ENCODE measurements around the gene TIMM8A. TPM values are rescaled to one million over a fixed set of nuclear protein-coding genes. Genes with fewer than 3 reads are reported as not detected.

Gene TIMM8A
- total RNA-seq, result 10 to 100 TPM; 12.8 to 23.8 TPM

GRCh38 chrX:101348452-101349192, at the start of gene TIMM8A:
TSS of gene TIMM8A (minus strand) at chrX:101348742. CDS start at chrX:101348664, 78 bp downstream.
- ChIA-PET POLR2A (interaction anchor here (2.2 kb wide), 1 partner anchor 42 kb away, joined by 21 read pairs; the partner anchor contains the start of gene RPL36A), CTCF (interaction anchor here (0.7 to 1.2 kb wide), 5 partner anchors 14 to 243 kb away, joined by 3 to 7 read pairs (median 3); partner anchors contain the start of gene RPL36A)
- no peaks in the 10 kb centered on the region for H3K27me3 Mint-ChIP-seq
- intact Hi-C loops (cut with DNase I, micrococcal nuclease), result loop anchor here (1.0 to 5.0 kb wide), 7 partner anchors 42 to 584 kb away; partner anchors contain the start of genes CENPI (in 2 of the 2), HNRNPH2 (in 2 of the 2), RPL36A (in 1 of the 2) and ZMAT1 (in 1 of the 2)
- peak within 1 kb of the TSS; percentile 93 for H3K27ac Mint-ChIP-seq
- peaks cover 9% of the 10 kb centered on the region for H3K4me1 Mint-ChIP-seq
- peak; percentile 88 for DNase-seq
- H3K4me3 Mint-ChIP-seq, result peak within 1 kb of the TSS; percentile 85
- no peaks in the 10 kb centered on the region for H3K9me3 Mint-ChIP-seq (ENCODE audit: low read depth)
- H3K36me3 Mint-ChIP-seq (ENCODE audit: low read depth), result peaks cover 18% of the 10 kb centered on the region
- ATAC-seq, result peak; percentile 98

DNA sequence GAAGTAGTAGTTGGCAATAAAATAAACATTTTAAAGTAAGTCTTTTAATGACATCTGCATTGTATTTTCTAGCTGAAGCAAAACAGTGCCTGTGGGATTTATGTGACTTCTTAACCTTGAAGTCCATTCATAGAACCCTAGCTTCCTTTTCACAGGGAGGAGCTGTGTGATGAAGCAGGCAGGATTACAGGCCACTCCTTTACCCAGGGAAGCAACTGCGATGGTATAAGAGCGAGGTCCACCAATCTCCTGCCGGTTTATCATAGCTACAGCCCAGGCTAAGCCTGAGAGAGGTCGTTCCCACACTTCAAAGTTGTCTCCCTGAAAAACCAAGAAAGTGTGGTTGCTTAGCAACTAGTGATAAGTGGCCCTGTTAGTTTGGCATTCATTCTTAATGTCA, 49.2 kb upstream of the TIMM8A start:
- ATAC-seq (no peak), DNase-seq (no peak)
- H3K36me3 Mint-ChIP-seq (ENCODE audit: low read depth), result peaks cover 40% of the 10 kb centered on the region
- ChIA-PET CTCF (no interaction called here), POLR2A (no interaction called here)
- no peaks in the 10 kb centered on the region for H3K27me3 Mint-ChIP-seq
- no peaks in the 10 kb centered on the region for H3K9me3 Mint-ChIP-seq (ENCODE audit: low read depth)
- intact Hi-C loops (cut with DNase I, micrococcal nuclease), result no loop called here
- H3K4me3 Mint-ChIP-seq, result no peak overlapping the region
- H3K4me1 Mint-ChIP-seq, result peaks cover 6% of the 10 kb centered on the region
- no peak overlapping the region for H3K27ac Mint-ChIP-seq

GRCh38 chrX:101395789-101396188, 47.2 kb upstream of the TIMM8A start:
- no peaks in the 10 kb centered on the region for H3K27me3 Mint-ChIP-seq
- intact Hi-C loops (cut with DNase I, micrococcal nuclease), result no loop called here
- DNase-seq (no peak), ATAC-seq (no peak)
- H3K4me1 Mint-ChIP-seq, result peaks cover 6% of the 10 kb centered on the region
- no peak overlapping the region for H3K4me3 Mint-ChIP-seq
- no peaks in the 10 kb centered on the region for H3K9me3 Mint-ChIP-seq (ENCODE audit: low read depth)
- H3K27ac Mint-ChIP-seq, result peak overlapping the region; percentile 58
- H3K36me3 Mint-ChIP-seq (ENCODE audit: low read depth), result peaks cover 54% of the 10 kb centered on the region
- POLR2A ChIA-PET, result no interaction called here
- CTCF ChIA-PET, result interaction anchor here (0.6 kb wide), 1 partner anchor 33 kb away, joined by 3 read pairs; no protein-coding TSS in a partner anchor

DNA sequence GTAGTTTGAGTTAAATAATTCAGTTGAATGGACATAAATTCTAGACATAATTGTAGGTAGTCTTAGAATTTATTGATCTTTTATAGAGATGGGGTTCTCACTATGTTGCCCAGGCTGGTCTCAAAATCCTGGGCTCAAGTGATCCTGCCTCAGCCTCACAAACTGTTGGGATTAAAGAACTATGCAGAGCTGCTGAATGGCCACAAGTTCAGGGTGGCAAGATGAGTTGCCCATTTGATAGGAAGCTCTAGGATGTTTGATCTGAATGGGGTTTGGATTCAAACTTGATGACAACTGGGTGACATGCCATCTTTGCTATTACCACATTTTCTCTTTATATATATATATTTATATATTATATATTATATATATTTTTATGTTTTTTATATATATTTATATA, 45.8 kb upstream of the TIMM8A start:
- Mint-ChIP-seq H3K27ac (peak overlapping the region; percentile 31), H3K27me3 (no peaks in the 10 kb centered on the region), H3K36me3 (ENCODE audit: low read depth) (peaks cover 45% of the 10 kb centered on the region), H3K9me3 (ENCODE audit: low read depth) (no peaks in the 10 kb centered on the region), H3K4me1 (peaks cover 6% of the 10 kb centered on the region), H3K4me3 (peak overlapping the region; percentile 95)
- DNase-seq (no peak), ATAC-seq (no peak)
- ChIA-PET POLR2A (interaction anchor here (0.6 kb wide), 1 partner anchor 12 kb away, joined by 3 read pairs; no protein-coding TSS in a partner anchor), CTCF (no interaction called here)
- intact Hi-C loops (cut with DNase I, micrococcal nuclease), result loop anchor here in 1 of 2 experiments (5.0 kb wide), 4 partner anchors 297 to 572 kb away; partner anchors contain the start of genes CENPI, CSTF2, TRMT2B and ZMAT1

DNA sequence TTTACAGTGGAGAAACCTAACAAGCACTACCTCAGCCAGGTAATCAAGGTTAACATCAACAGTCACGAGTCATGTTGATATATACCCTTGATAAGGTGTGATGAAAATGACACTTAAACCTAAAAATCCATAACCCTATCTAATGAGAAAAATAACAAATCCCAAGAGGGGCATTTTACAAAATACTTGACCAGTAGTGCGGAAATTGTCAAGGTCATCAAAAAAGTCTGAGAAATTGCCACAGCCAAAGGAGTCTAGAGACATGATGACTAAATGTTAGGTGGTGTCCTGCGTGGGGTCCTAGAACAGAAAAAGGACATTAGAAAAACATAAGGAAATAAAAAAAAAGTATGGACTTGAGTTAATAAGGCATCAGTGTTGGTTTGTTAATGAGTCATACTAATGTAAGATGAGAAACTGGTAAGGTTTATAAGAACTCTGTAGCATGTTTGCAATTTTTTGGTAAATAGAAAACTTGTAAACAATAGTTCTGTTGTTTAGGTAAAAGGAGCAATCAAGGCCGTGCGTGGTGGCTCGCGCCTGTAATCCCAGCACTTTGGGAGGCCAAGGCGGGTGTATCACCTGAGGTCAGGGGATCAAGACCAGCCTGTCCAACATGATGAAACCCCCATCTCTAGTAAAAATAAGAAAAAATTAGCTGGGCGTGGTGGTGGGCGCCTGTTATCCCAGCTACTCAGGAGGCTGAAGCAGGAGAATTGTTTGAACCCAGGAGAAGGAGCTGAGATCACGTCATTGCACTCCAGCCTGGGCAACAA, 45.2 kb upstream of the TIMM8A start:
- Mint-ChIP-seq H3K9me3 (ENCODE audit: low read depth) (no peaks in the 10 kb centered on the region), H3K4me3 (peak overlapping the region; percentile 95), H3K27me3 (no peaks in the 10 kb centered on the region), H3K4me1 (peaks cover 6% of the 10 kb centered on the region), H3K36me3 (ENCODE audit: low read depth) (peaks cover 42% of the 10 kb centered on the region), H3K27ac (peak overlapping the region; percentile 96)
- intact Hi-C loops (cut with DNase I, micrococcal nuclease), result loop anchor here in 1 of 2 experiments (5.0 kb wide), 4 partner anchors 296 to 571 kb away; partner anchors contain the start of genes CENPI, CSTF2, TRMT2B and ZMAT1
- no peak for ATAC-seq
- POLR2A ChIA-PET, result interaction anchor here (0.6 kb wide), 1 partner anchor 762 kb away, joined by 6 read pairs; the partner anchor contains the start of gene BEX5
- no peak for DNase-seq
- CTCF ChIA-PET, result no interaction called here

GRCh38 chrX:101391831-101392230, 43.3 kb upstream of the TIMM8A start:
- Mint-ChIP-seq H3K4me1 (peaks cover 6% of the 10 kb centered on the region), H3K27me3 (no peaks in the 10 kb centered on the region), H3K4me3 (peak overlapping the region; percentile 95), H3K27ac (peak overlapping the region; percentile 96), H3K36me3 (ENCODE audit: low read depth) (peaks cover 41% of the 10 kb centered on the region), H3K9me3 (ENCODE audit: low read depth) (no peaks in the 10 kb centered on the region)
- ATAC-seq (no peak), DNase-seq (no peak)
- intact Hi-C loops (cut with DNase I, micrococcal nuclease), result loop anchor here (1.0 to 5.0 kb wide), 7 partner anchors 15 to 570 kb away; partner anchors contain the start of genes CENPI (in 2 of the 2), CSTF2 (in 1 of the 2), GLA (in 1 of the 2) and TIMM8A (in 1 of the 2)
- CTCF ChIA-PET, result interaction anchor here (1.0 to 1.5 kb wide), 4 partner anchors 9 to 25 kb away, joined by 3 to 4 read pairs (median 3); no protein-coding TSS in a partner anchor
- POLR2A ChIA-PET, result interaction anchor here (1.6 kb wide), 1 partner anchor 43 kb away, joined by 21 read pairs; the partner anchor contains the start of gene TIMM8A

GRCh38 chrX:101390664-101391525, 42.4 kb upstream of the TIMM8A start, which contains the start of gene RPL36A:
TSS of gene RPL36A (plus strand) at chrX:101391011. CDS start at chrX:101391044, 33 bp downstream.
- ATAC-seq, result peak; percentile 97

GRCh38 chrX:101388604-101389003, 40.1 kb upstream of the TIMM8A start:
- peaks cover 28% of the 10 kb centered on the region for H3K36me3 Mint-ChIP-seq (ENCODE audit: low read depth)
- ChIA-PET CTCF (no interaction called here), POLR2A (no interaction called here)
- H3K27me3 Mint-ChIP-seq, result peaks cover 3% of the 10 kb centered on the region
- intact Hi-C loops (cut with DNase I, micrococcal nuclease), result no loop called here
- no peak for ATAC-seq
- DNase-seq, result no peak
- peaks cover 3% of the 10 kb centered on the region for H3K4me1 Mint-ChIP-seq
- H3K27ac Mint-ChIP-seq, result no peak overlapping the region
- no peak overlapping the region for H3K4me3 Mint-ChIP-seq
- H3K9me3 Mint-ChIP-seq (ENCODE audit: low read depth), result no peaks in the 10 kb centered on the region

More at GRCh38 chrX:101390664-101391525, 42.4 kb upstream of the TIMM8A start, which contains the start of gene RPL36A:
- H3K4me3 Mint-ChIP-seq, result peak within 1 kb of the TSS; percentile 95
- H3K36me3 Mint-ChIP-seq (ENCODE audit: low read depth), result peaks cover 39% of the 10 kb centered on the region
- H3K9me3 Mint-ChIP-seq (ENCODE audit: low read depth), result no peaks in the 10 kb centered on the region
- peaks cover 3% of the 10 kb centered on the region for H3K27me3 Mint-ChIP-seq
- peaks cover 6% of the 10 kb centered on the region for H3K4me1 Mint-ChIP-seq
- CTCF ChIA-PET, result interaction anchor here (0.6 to 1.5 kb wide), 13 partner anchors 10 to 1116 kb away, joined by 3 to 7 read pairs (median 3); partner anchors contain the start of genes TIMM8A and ZMAT1
- POLR2A ChIA-PET, result interaction anchor here (0.8 to 1.6 kb wide), 7 partner anchors 11 to 44 kb away, joined by 3 to 21 read pairs (median 5); partner anchors contain the start of genes GLA, HNRNPH2 and TIMM8A
- intact Hi-C loops (cut with DNase I, micrococcal nuclease), result loop anchor here (1.0 to 5.0 kb wide), 9 partner anchors 16 to 569 kb away; partner anchors contain the start of genes CENPI (in 2 of the 2), TIMM8A (in 2 of the 2), CSTF2 (in 1 of the 2) and GLA (in 1 of the 2)
- H3K27ac Mint-ChIP-seq, result peak within 1 kb of the TSS; percentile 96
- DNase-seq, result peak; percentile 90

GRCh38 chrX:101386542-101386885, 38.0 kb upstream of the TIMM8A start:
- intact Hi-C loops (cut with DNase I, micrococcal nuclease), result no loop called here
- Mint-ChIP-seq H3K27ac (no peak overlapping the region), H3K4me3 (no peak overlapping the region), H3K9me3 (ENCODE audit: low read depth) (no peaks in the 10 kb centered on the region), H3K36me3 (ENCODE audit: low read depth) (peaks cover 7% of the 10 kb centered on the region), H3K27me3 (peaks cover 3% of the 10 kb centered on the region), H3K4me1 (no peaks in the 10 kb centered on the region)
- DNase-seq (no peak), ATAC-seq (no peak)
- CTCF ChIA-PET, result no interaction called here
- POLR2A ChIA-PET, result no interaction called here

DNA sequence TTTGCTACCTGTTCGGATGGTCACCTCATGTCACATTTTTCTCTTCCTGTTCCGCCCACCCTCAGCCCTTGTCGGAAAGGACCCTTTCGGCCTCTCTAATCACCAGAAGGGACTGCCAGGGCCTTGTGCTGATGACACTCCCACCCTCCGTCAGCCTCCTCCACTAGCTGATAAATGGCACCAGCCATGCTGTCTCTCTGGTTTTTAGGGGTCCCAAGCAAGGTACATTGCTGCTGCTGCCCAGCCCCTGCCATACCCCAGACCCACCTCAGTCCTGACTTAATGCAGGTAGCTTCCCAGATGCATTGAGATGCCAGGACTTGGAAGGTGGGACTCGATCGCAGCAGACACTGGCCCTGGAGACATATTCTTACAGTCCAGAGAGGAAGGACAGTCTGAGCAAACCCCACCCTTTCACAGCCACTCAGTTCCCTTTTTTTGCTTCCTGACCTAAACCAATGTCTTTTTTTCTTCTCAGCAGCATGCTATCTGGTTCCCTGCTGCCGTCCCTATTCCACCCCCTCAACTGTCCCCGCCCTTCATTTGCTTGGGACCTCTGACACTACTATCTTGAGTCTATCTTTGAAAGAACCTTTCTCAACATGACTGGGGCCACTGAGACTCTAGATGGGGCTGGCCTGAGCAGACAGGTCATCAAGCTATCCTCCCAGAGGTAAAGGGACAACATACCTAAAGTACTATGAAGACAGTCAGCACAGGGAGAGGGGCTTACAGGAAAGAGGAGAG, 37.4 kb upstream of the TIMM8A start, which contains the start of gene BTK:
Gene BTK (minus strand): TSS at position 397 of the 747 bp plus-strand sequence. CDS start 10,907 bp downstream, outside the sequence.
- DNase-seq (no peak), ATAC-seq (no peak)
- POLR2A ChIA-PET, result no interaction called here
- peaks cover 2% of the 10 kb centered on the region for H3K36me3 Mint-ChIP-seq (ENCODE audit: low read depth)
- H3K9me3 Mint-ChIP-seq (ENCODE audit: low read depth), result no peaks in the 10 kb centered on the region
- no peaks in the 10 kb centered on the region for H3K4me1 Mint-ChIP-seq
- H3K27me3 Mint-ChIP-seq, result peaks cover 3% of the 10 kb centered on the region
- no peak within 1 kb of the TSS for H3K4me3 Mint-ChIP-seq
- CTCF ChIA-PET, result no interaction called here
- intact Hi-C loops (cut with DNase I, micrococcal nuclease), result no loop called here
- H3K27ac Mint-ChIP-seq, result no peak within 1 kb of the TSS

Data from activated CD4-positive, alpha-beta T cell treated with anti-CD3 and anti-CD28 coated beads for 36 hours (primary cell).